ENCODE results near the gene SNX20.

GRCh38 chr16:50671644-50672260, 9.4 kb downstream of the SNX20 start:
- peak; percentile 83 to 89 for TF ChIP-seq CTCF (conservative IDR thresholded peaks at IDR 0.05; ENCODE audit: low read depth in 2 of 2)
- TF ChIP-seq EZH2 (IDR thresholded peaks at IDR 0.05; ENCODE audit: low read depth, unreplicated experiment), result no peak
- no peak for TF ChIP-seq POLR2AphosphoS5 (IDR thresholded peaks at IDR 0.05; ENCODE audit: low read depth)
- TF ChIP-seq ETS1 (IDR thresholded peaks at IDR 0.05), result no peak

Data from GM23338 (cell line).